GM19328 (cell line): ENCODE results near the gene DCLRE1C.
A peak's percentile ranks its signal among the peaks of the same experiment; 100 is the strongest.
"Not testable (repeated sequence)": the region's sequence is repeated elsewhere in the genome, so short reads cannot be mapped to it uniquely, and the experiment has no call there.

Experiments
- ATAC-seq: cut with Tn5 transposase; IDR thresholded peaks from one replicate; pipeline ENCODE4 v1.9.1; 2021; ENCODE audit warnings: mild to moderate bottlenecking, moderate library complexity; ENCODE audit not compliant: unreplicated experiment

The DCLRE1C gene

GRCh38 chr10:14947268-14947667 is 6.6 kb downstream of the DCLRE1C start:
- ATAC-seq: no peak

DNA sequence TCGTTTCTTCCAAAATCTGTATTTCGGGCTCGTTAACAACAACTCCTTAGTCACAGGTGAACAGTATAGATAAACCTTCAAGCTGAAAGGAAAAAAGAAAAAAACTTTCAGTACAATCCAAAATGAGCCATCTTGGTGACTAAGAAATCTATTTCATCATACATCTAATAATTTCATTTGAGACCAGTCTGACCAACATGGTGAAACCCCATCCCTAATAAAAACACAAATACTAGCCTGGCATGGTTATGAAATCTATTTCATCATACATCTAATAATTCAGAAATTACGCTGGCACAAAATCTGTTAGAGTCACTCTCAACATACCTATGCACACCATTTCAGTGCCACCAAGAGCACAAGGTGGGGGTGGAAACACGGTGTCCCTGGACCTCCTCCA is 8.8 kb downstream of the DCLRE1C start:
- no peak for ATAC-seq

- not testable (repeated sequence) for ATAC-seq
These were observed 11.0 kb downstream of the DCLRE1C start for GRCh38 chr10:14942950-14943338.

- ATAC-seq: peak; percentile 86
These were observed 11.5 kb downstream of the DCLRE1C start for GRCh38 chr10:14942147-14942949.

DNA sequence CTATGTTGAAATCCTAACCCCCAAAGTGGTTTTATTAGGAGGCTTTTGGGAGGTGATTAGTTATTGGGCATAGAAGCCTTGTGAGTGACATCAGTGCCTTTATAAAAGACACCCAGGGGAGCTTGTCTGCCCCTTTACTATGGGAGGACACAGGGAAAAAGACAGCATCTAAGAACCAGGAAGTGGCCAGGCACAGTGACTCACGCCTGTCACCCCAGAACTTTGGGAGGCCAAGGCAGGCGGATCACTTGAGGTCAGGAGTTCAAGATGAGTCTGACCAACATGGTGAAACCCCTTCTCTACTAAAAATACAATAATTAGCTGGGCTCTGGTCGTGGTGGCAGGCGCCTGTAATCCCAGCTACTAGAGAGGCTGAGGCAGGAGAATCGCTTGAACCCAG is 14.9 kb downstream of the DCLRE1C start:
- ATAC-seq: not testable (repeated sequence)

DNA sequence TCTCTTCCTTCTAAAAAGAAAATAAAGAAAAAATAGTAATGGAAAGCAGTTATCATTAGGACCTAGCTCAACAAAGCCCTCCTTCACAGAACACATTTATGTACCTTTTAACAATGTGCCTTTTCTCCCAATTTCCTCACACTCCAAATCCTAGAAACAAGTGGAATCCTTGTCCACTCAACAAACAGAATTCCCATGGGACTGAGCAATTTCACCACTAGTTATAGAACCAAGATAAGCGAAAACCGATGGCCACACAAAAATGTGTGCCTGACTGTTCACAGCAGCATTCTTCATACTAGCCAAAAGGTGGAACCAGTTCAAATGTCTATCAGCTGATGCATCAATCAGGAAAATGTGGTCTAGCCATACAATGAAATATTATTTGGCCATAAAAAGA is 17.3 kb downstream of the DCLRE1C start:
- ATAC-seq: no peak

GRCh38 chr10:14930610-14931009 is 23.3 kb downstream of the DCLRE1C start:
- no peak for ATAC-seq

DNA sequence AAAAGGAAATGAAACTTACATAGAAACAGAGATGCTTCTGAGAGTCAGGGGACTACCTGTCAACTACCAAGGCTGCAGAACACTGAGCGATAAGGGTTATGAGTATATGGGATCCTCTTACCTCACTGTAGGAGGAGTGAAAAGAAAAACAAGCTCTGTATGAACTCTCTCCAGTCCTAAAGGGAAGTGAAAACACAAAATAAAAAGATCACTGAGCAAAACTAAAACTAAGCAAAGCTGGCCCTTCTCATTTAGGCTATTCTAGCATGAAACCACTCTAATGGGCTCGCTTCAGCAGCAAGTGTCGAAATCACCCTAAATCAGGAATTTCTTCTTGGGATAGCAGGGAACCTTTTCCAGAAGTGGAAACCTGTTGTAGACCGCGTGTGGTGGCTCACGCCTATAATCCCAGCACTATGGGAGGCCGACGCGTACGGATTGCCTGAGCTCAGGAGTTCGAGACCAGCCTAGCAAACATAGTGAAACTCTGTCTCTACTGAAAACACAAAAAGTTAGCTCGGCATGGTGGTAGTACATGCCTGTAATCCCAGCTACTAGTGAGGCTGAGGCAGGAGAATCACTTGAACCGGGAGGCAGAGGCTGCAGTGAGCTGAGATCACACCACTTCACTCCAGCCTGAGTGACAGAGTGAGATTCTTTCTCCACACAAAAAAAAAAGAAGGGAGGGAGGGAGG is 27.0 kb downstream of the DCLRE1C start:
- ATAC-seq: peak; percentile 93

DNA sequence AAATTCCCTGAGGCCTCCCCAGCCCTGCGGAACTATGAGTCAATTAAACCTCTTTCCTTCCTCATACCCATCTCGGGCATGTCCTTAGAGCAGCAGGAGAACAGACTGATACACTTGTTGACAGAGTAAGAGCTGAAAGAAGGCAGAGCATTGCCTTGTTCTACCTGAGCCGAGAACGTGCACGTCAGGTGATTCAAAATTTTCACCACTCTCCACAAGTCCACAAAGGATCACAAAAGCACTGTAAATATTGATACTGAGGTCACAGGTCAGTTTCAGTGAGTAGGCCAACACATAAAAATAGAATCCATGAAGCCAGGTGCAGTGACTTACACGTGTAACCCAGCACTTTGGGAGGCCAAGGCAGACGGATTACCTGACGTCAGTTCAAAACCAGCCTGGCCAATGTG is 27.8 kb downstream of the DCLRE1C start:
- no peak for ATAC-seq

DNA sequence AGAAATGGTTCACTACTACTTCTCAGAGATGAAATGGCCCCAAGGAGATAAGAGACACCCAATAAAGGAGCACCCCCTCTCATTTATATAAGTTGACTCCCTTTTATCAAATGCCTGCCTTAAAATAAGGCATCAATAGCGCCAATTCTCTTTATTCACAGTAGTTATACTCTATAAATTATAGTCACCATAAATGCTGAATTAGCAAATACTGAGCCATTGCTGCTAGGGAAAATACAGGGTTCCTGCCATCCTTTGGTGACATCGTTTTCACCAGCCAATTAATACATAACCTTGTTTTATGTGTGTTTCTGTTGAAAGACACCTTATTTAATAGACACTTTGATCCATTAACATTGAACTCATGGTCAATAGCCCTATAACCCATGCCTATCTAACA is 28.6 kb downstream of the DCLRE1C start:
- ATAC-seq: no peak

DNA sequence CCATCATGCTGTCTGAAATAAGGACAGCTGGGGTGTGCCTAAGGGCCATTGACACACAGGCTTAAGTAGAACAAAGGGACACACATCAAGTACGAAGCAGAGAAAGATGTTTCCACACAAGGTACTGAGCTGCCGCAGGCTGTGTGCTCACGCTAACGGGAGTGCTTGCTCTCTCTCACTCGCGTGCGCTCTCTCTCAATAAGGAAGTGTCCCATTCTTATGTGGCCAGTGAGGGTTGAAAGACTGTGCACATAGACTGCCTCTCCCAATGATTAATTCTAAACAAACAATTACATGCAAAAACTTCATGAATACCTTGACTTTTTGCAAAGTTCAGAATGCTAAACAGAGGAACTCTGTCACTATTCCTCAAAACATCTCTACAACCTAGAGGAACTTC is 29.9 kb downstream of the DCLRE1C start:
- ATAC-seq: no peak

DNA sequence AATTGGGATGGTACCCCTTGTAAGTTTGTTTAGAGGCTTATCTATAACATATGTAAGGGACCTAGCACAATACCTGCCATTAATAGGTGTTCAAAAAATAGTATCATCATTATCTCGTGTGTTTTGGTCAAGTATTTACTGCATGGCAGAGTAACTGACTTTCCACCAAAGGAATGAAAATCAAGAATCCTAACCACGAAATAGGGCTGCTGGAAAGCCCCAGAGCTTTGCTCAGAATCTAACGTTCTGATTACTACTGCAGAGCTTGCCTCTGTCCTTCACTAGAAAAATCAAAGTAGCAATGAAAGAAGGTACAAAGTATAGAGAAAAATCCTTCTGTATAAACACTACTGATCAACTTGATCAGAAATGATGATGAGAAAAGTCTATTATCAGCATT is 34.9 kb downstream of the DCLRE1C start:
- no peak for ATAC-seq

- ATAC-seq: no peak
These were observed 36.1 kb downstream of the DCLRE1C start for GRCh38 chr10:14917827-14918226.

DNA sequence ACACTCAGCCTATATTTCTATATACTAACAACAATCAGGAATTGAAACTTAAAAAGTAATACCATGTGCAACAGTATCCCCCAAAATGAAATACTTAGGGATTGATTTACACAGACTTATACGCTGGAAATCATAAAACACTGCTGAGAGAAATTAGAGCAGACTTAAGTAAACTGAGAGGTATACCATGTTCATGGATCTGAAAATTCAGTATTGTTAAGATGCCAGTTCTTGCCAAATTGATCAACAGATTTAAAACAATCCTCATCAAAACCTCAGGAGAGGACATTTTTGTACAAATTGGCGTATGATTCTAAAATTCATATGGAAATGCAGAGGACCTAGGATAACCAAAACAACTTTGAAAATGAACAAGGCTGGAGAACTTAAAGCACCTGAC is 37.3 kb downstream of the DCLRE1C start:
- ATAC-seq: no peak

DNA sequence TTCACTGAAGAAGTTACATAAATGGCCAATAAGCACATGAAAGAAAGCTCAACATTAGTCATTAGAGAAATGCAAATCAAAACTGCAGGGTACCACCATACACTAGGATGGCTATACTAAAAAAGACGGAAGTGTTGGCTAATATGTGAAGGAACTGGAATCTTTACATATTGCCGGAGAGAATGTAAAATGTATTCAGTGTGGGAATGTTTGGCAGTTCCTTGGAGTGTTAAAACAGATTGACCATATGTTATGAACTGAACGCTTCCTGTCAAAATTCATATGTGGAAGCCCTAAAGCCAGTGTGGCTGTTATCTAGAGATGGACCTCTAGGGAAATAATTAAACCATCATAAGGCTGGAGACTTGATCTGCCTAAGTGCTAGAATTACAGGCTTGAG is 42.1 kb downstream of the DCLRE1C start:
- ATAC-seq: no peak

DNA sequence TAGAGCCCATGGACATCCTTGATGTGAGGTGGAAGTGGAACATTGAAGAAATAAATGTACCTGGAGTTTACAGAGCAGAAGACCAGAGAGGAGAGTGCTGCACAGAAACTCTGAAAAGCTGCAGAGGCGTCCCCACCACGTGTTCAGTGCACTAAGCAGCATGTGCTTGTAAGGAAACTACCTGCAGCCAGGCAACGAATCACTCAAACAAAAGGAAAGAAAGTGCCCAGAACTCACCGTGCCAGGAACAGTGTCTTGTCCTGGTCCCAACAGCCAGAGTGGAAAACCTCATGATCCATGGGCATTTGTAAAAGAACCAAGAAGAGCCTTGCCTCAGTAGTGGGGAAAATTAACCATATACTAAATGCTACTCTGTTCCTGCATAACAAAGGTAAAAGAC is 42.9 kb downstream of the DCLRE1C start:
- ATAC-seq: no peak

DNA sequence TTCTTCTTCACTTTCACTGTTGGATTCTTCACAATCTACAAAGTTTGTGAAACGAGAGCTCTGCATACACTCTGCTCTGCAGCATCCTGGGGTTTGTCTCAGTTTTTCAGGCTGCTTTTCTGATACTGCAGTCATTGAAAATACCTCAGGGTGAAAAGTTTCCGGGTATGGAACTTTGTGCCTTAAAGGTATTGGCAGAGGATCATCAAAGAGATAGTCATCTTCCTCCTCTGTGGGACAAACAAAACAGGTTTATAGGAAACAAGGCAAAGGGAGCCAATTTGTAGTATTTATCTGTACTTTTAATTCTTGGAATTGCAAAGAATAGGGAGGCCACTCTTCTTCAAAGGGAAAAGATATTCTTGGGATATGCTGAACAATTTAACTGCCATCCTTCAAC is 44.8 kb downstream of the DCLRE1C start:
- ATAC-seq: no peak

DNA sequence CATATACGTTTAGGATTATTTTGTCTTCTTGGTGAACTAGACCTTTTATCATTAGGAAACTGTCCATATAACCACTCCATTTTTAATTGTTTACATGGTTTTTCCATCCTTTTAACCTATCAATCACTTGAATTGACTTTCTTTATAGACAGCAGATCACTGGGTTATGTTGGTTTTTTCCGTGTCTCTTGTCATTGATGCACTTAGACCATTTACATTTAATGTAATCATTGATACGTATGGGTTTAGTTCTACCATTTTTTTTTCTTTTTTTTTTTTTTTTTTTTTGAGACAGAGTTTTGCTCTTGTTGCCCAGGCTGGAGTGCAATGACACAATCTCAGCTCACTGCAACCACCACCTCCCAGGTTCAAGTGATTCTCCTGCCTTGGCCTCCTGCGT is 46.3 kb downstream of the DCLRE1C start:
- ATAC-seq: not testable (repeated sequence)

- no peak for ATAC-seq
These were observed 47.1 kb downstream of the DCLRE1C start for GRCh38 chr10:14906765-14907164.

DNA sequence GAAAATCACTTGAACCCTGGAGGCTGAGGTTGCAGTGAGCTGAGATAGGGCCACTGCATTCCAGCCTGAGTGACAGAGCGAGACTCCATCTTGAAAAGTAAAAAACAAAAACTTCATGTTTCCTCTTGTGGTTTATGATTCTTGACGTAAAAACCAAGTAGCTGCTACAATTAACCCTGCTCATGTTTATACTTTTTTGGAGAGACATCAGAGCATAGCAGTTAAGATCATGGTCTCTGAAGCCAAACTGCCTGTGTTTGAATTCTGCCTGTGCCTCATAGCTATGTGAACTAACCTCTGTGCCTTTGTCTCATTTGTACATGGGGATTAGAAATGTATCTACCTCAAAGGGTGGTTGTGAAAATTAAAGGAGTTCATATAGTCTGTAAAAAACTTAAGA is 48.0 kb downstream of the DCLRE1C start:
- no peak for ATAC-seq

DNA sequence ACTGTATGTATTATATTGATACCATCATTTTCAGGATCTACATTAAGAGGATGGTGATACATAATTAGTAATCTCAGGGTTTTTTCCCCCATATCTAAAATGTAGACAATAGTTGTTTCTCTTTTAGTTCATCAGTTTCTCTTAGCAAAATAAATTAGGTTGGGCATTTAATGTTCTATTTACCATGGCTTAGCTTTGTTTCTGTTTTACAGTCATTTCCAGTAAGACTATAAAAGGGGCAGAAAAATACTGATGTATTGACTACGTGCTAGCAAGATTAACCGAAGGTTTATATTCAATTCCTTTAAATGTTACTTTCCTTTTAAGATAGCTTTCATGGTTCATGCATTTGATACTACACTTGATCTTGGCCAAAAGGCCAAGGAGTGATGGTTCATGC is 49.0 kb downstream of the DCLRE1C start:
- no peak for ATAC-seq

- ATAC-seq: no peak
These were observed 49.6 kb downstream of the DCLRE1C start for GRCh38 chr10:14904316-14904732.
